Small intestine (tissue), 7 donors: ENCODE results near the gene ZMIZ1. TPM values are rescaled to one million over a fixed set of nuclear protein-coding genes. Genes with fewer than 3 reads are reported as not detected.

ENCODE experiments used
- DNase-seq, 2 donors: peaks; one replicate each; pipeline versions ENCODE4 v3.0.0 to v3.0.0-alpha.2; 2013
- FAIRE-seq: peaks from 2 replicates; lab custom pipeline; 2012; peaks lifted over from hg19 to GRCh38; lab: Jason Lieb, UNC
- H3K27ac ChIP-seq, 3 donors: one replicate each; pipeline ENCODE4 v1.5.1; 2013; ENCODE audit warnings: low read length in 2 of 3, mild to moderate bottlenecking in 2 of 3, control low read depth in 1 of 3, inconsistent platforms in 1 of 3, low read depth in 1 of 3, moderate library complexity in 1 of 3
- H3K27me3 ChIP-seq, 3 donors: one replicate each; pipeline ENCODE4 v1.6.1; 2013; ENCODE audit warnings: low read length in 3 of 3, inconsistent platforms in 1 of 3; ENCODE audit not compliant: control insufficient read depth in 3 of 3, insufficient read depth in 3 of 3
- H3K36me3 ChIP-seq, 3 donors: one replicate each; pipeline ENCODE4 v1.6.1; 2013; ENCODE audit warnings: low read length in 3 of 3, inconsistent platforms in 1 of 3, low read depth in 1 of 3, mild to moderate bottlenecking in 1 of 3, moderate library complexity in 1 of 3; ENCODE audit not compliant: control insufficient read depth in 3 of 3, insufficient read depth in 2 of 3
- H3K4me1 ChIP-seq, 3 donors: one replicate each; pipeline ENCODE4 v1.6.1; 2013; ENCODE audit warnings: low read length in 2 of 3, inconsistent platforms in 1 of 3, low read depth in 1 of 3, mild to moderate bottlenecking in 1 of 3, moderate library complexity in 1 of 3; ENCODE audit not compliant: control insufficient read depth in 3 of 3, insufficient read depth in 2 of 3
- H3K4me3 ChIP-seq, 3 donors: one replicate each; pipeline ENCODE4 v1.5.1; 2013; ENCODE audit warnings: low read length in 3 of 3, control low read depth in 1 of 3, inconsistent platforms in 1 of 3, low read depth in 1 of 3, mild to moderate bottlenecking in 1 of 3, moderate library complexity in 1 of 3
- H3K9me3 ChIP-seq, 2 donors: one replicate each; pipeline ENCODE4 v1.6.1; 2013; ENCODE audit warnings: low read depth in 1 of 2, low read length in 1 of 2; ENCODE audit not compliant: control insufficient read depth in 2 of 2, insufficient read depth in 1 of 2
- WGBS, 3 donors: extraction: QIAGEN DNeasy Blood & Tissue Kit; methylation state at CpG; one replicate each; pipeline ENCODE4 v1.1.7; 2013; 5-methylcytosine and 5-hydroxymethylcytosine counted together
- polyA plus RNA-seq, 4 donors: library from polyadenylated mRNA; stranded (reverse) in 3 of 4; unstranded in 1 of 4; fragments of 200-250 nt in 3 of 4; fragments of 120-200 nt in 1 of 4; gene quantifications; one replicate each; pipeline versions ENCODE4 v1.2.1 to v1.2.3, GENCODE V29; 2013
- donor health status: healthy with polysubstance abuse.
- donor health status: control.
- donor health status: control.
- donor health status: Bipolar disorder and iron deficiency.
- donor health status: healthy.

Gene ZMIZ1
- polyA plus RNA-seq, 4 donors = 15.1 to 40.7 (median 19.9) TPM

GRCh38 chr10:79063661-79064492, 4.9 kb upstream of the ZMIZ1 start:
- Histone ChIP-seq H3K4me3 (no peak overlapping the region), H3K27me3 (no peaks in the 10 kb centered on the region), H3K36me3 (no peaks in the 10 kb centered on the region), H3K27ac (peak overlapping the region in 1 of 3 donors; percentile 12), H3K9me3 (no peaks in the 10 kb centered on the region), H3K4me1 (peaks cover 0 to 67% (median 6%) of the 10 kb centered on the region in 3 donors)
- FAIRE-seq = no peak
- peak; percentile 49 to 80 for DNase-seq
- 67 to 77% (median 68%) methylated on average over 7 to 8 of the region's 8 CpGs for WGBS, 3 donors

GRCh38 chr10:79065091-79065551, 3.6 kb upstream of the ZMIZ1 start:
- no peak for DNase-seq
- no peak overlapping the region for H3K27ac ChIP-seq

GRCh38 chr10:79065853-79066252, 2.9 kb upstream of the ZMIZ1 start:
- 53 to 87% (median 71%) methylated on average over 2 of the region's 2 CpGs for WGBS, 3 donors
- Histone ChIP-seq H3K36me3 (no peaks in the 10 kb centered on the region), H3K27me3 (no peaks in the 10 kb centered on the region), H3K9me3 (no peaks in the 10 kb centered on the region), H3K4me1 (peaks cover 0 to 49% (median 4%) of the 10 kb centered on the region in 3 donors), H3K4me3 (no peak overlapping the region), H3K27ac (no peak overlapping the region)
- DNase-seq = peak in 1 of 2 donors; percentile 6
- no peak for FAIRE-seq

More at GRCh38 chr10:79065091-79065551, 3.6 kb upstream of the ZMIZ1 start:
- H3K27me3 ChIP-seq = no peaks in the 10 kb centered on the region
- H3K4me3 ChIP-seq = no peak overlapping the region
- no peaks in the 10 kb centered on the region for H3K9me3 ChIP-seq
- WGBS, 3 donors = 78 to 85% (median 83%) methylated on average over 2 of the region's 2 CpGs
- H3K36me3 ChIP-seq = no peaks in the 10 kb centered on the region
- peaks cover 0 to 56% (median 4%) of the 10 kb centered on the region in 3 donors for H3K4me1 ChIP-seq
- no peak for FAIRE-seq

GRCh38 chr10:79066411-79067240, 2.1 kb upstream of the ZMIZ1 start:
- WGBS, 3 donors = 5 to 12% (median 9%) methylated on average over 23 to 37 of the region's 37 CpGs
- H3K27me3 ChIP-seq = no peaks in the 10 kb centered on the region
- FAIRE-seq (no peak), DNase-seq (peak; percentile 48 to 70)
- peaks cover 0 to 47% (median 4%) of the 10 kb centered on the region in 3 donors for H3K4me1 ChIP-seq
- peak overlapping the region in 2 of 3 donors; percentile 74 to 75 for H3K27ac ChIP-seq
- peak overlapping the region; percentile 48 to 79 (median 63) for H3K4me3 ChIP-seq
- no peaks in the 10 kb centered on the region for H3K36me3 ChIP-seq
- H3K9me3 ChIP-seq = no peaks in the 10 kb centered on the region

GRCh38 chr10:79067241-79068202, 1.2 kb upstream of the ZMIZ1 start:
- peak overlapping the region; percentile 48 to 79 (median 63) for H3K4me3 ChIP-seq
- H3K9me3 ChIP-seq = no peaks in the 10 kb centered on the region
- H3K4me1 ChIP-seq = peaks cover 5 to 48% (median 7%) of the 10 kb centered on the region in 3 donors
- FAIRE-seq = no peak
- H3K27me3 ChIP-seq = no peaks in the 10 kb centered on the region
- H3K27ac ChIP-seq = peak overlapping the region in 2 of 3 donors; percentile 70 to 75
- DNase-seq = peak; percentile 86 to 97
- whole genome bisulfite sequencing, 3 donors = 1% methylated on average over 61 to 81 of the region's 81 CpGs
- H3K36me3 ChIP-seq = peaks cover 0 to 2% (median 0%) of the 10 kb centered on the region in 3 donors

- FAIRE-seq (no peak), DNase-seq (peak in 1 of 2 donors; percentile 54)
- no peaks in the 10 kb centered on the region for H3K9me3 ChIP-seq
- WGBS, 3 donors = 2 to 7% (median 4%) methylated on average over 14 to 17 of the region's 17 CpGs
- H3K27me3 ChIP-seq = no peaks in the 10 kb centered on the region
- H3K27ac ChIP-seq = peak overlapping the region; percentile 21 to 70 (median 63)
- peaks cover 11 to 48% (median 11%) of the 10 kb centered on the region in 3 donors for H3K4me1 ChIP-seq
- H3K4me3 ChIP-seq = peak overlapping the region; percentile 48 to 79 (median 63)
- peaks cover 0 to 8% (median 0%) of the 10 kb centered on the region in 3 donors for H3K36me3 ChIP-seq
Measured at GRCh38 chr10:79068203-79068561, 584 bp upstream of the ZMIZ1 start.

GRCh38 chr10:79069325-79070080, 737 bp downstream of the ZMIZ1 start:
- Histone ChIP-seq H3K4me3 (peak overlapping the region; percentile 79 to 96 (median 86)), H3K27ac (peak overlapping the region; percentile 96 to 98 (median 96)), H3K4me1 (peaks cover 13 to 48% (median 20%) of the 10 kb centered on the region in 3 donors), H3K27me3 (no peaks in the 10 kb centered on the region), H3K9me3 (no peaks in the 10 kb centered on the region), H3K36me3 (peaks cover 0 to 12% (median 0%) of the 10 kb centered on the region in 3 donors)
- DNase-seq (peak; percentile 56 to 75), FAIRE-seq (no peak)
- WGBS, 3 donors = 0 to 1% (median 0%) methylated on average over 51 to 77 of the region's 77 CpGs
